NCI-H226 (cell line): ENCODE data around the gene RAP2C.
A peak's percentile ranks its signal among the peaks of the same experiment; 100 is the strongest.
"Not testable (repeated sequence)": the region's sequence is repeated elsewhere in the genome, so short reads cannot be mapped to it uniquely, and the experiment has no call there.

Experiments used
- DNase-seq: peaks from one replicate; pipeline ENCODE4 v3.0.0-alpha.2; 2015

The RAP2C gene

DNA sequence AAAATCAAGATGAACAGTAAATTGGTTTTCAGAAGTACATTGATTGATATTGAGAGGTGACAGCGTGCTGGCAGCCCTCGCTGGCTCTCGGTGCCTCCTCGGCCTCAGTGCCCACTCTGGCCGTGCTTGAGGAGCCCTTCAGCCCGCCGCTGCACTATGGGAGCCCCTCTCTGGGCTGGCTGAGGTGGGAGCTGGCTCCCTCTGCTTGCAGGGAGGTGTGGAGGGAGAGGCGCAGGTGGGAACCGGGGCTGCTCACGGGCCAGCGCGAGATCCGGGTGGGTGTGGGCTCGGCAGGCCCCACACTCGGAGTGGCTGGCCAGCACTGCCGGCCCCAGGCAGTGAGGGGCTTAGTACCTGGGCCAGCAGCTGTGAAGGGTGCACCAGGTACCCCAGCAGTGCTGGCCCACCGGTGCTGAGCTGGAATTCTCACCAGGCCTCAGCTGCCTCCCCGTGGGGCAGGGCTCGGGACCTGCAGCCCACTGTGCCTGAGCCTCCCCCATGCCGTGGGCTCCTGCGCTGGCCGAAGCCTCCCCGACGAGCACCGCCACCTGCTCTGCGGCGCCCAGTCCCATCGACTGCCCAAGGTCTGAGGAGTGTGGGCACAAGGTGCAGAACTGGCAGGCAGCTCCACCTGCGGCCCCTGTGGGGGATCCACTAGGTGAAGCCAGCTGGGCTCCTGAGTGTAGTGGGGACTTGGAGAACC, 25.2 kb downstream of the RAP2C start:
- no peak for DNase-seq

DNA sequence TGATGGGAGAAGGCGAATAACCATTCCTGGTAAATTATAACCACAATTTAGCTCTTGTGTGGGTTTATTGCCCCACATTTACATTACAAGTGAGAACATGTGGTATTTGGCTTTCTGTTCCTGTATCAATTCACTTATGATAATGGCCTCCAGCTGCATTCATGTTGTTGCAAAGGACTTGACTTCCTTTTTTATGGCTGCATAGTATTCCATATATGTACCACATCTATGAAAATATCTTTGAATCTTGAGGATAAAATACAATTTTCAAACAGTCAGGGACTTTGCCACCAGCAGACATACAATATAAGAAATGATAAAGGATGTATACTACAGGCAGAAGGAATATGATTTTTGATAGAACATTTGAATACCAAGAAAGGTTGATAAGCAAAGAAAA, 27.3 kb downstream of the RAP2C start:
- no peak for DNase-seq

DNA sequence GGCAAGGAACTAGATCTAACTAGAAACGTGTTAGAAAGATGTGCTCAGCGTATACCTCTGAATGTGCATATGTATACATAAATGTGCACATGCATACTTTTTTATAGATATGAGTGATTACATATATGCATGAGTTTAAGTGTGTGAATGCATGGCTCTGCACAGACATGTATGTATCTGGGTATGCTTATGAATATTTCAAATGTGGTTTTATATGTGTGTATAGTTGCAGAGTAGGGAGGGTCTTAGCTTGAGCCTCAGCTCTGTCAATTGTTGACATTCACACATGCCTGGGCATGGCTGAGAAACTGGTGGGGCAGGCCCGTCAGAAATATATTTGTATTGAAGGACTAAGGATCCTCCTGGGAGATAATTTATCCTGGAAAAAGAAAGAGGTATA, 31.1 kb downstream of the RAP2C start:
- DNase-seq, result no peak

DNA sequence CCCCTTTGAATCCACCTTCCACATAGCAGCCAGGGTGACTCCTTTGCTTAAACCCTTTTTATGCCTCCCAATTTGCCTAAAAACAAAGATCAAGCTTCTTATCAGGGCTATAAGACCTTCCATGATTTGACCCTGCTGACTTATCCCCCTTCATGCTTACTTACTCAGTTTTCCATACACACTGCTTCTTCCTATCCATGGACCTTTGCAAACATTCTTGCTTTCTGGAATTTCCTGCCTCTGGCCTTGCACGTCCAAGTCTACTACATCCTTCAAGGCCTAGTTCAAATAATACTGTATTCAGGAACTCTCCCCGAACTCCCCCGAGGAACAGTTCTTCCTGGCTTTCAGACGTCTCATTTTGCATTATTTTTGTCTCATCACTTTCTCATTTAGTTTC, 31.8 kb downstream of the RAP2C start:
- no peak for DNase-seq

- peak; percentile 4 for DNase-seq
Observed at GRCh38 chrX:132184871-132185270, 34.4 kb downstream of the RAP2C start.

- DNase-seq, result peak; percentile 24
Observed at GRCh38 chrX:132181364-132181763, 37.9 kb downstream of the RAP2C start.

DNA sequence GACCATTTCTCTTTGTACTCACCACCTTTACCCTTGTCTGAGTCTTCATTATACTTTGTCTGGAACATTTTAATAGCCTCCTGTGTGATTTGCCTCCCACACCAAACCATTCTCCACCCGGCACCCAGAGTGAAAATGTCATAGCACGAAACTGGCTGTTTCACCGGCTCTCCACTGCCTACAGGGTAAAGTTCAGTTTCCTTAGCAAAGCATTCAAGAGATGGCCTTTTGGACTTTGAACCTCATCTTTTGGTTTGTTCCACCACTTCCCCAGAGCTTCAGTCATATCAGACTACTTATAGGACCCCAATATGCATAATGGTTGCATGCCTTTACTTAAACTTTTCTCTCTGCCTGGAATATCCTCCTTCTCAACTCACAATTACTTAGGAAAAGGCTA, 38.3 kb downstream of the RAP2C start:
- DNase-seq, result no peak

- no peak for DNase-seq
Observed at GRCh38 chrX:132173647-132174046, 45.6 kb downstream of the RAP2C start.

DNA sequence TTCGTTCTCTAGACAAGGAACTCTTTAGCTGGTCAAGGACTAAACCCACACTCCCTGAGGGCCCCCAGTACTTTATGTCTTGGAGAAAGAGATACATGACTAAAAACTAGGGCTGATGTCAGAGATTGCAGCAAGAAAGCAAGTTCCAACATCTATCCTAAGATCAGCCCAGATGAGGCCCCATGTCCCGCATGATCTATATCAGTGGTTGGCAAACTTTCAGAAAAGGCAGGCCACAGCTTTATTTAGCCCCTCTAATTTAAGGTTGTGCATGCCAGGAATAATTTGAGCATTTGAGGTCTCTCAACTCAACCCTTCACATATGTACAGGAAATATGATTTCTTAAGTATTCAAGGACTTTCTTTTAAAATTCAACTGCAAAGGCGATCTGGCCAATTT, 47.4 kb downstream of the RAP2C start:
- DNase-seq, result no peak

DNA sequence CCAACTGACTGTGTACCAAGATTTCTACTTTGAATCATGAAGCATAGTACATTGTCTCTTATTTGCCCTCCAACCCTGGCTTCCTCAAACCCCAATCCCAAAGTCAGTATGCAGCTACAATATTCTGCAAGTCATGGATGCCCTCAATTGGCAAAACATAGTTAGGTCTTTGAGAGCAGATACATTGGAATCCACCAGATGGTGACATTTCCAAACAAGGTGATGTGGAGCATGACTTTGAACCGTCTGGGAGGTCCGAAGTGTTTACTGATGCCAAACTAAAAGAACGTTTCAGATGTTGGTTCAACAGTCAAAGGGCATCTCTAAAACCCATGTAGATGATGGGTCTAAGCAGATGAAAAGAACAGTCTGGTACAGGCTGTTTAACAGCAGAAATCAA, 47.8 kb downstream of the RAP2C start:
- DNase-seq, result no peak

DNA sequence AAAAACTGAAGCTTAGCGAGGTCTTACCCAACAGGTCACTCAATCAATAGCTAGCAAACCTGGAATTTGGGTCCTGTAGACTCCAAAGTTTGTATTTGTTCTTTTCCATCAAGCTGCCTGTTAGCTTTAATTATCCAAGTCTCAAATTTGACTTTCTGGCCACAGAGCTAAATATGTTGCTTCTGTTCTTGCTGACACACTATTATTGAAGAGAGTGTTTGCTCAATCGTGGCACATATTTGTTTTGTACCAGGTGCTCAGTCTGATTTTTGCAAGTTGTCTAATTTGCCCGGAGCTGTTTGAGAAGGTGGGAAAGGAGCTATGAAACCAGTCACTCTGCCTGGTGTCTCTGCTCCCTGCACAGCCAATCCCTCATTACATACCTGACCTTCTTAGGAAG, 49.7 kb downstream of the RAP2C start:
- DNase-seq, result no peak

GRCh38 chrX:132165651-132166050, 53.6 kb downstream of the RAP2C start:
- peak; percentile 33 for DNase-seq

DNA sequence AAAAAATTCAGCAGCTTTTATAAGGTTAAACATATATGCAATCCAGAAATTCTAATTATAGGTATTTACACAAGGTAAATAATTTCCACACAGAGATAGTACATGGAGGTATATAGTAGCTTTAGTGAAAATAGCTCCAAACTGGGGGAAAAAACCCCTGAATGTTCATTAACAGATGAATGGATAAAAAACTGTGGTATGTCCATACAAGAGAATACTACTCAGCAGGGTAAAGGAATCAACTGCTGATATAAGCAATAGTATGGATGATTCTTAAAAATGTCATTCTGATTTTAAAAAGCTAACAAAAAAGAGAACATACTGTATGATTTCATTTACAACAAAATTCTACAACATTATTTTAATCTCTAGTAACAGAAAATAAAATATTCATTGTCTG, 54.2 kb downstream of the RAP2C start:
- no peak for DNase-seq

DNA sequence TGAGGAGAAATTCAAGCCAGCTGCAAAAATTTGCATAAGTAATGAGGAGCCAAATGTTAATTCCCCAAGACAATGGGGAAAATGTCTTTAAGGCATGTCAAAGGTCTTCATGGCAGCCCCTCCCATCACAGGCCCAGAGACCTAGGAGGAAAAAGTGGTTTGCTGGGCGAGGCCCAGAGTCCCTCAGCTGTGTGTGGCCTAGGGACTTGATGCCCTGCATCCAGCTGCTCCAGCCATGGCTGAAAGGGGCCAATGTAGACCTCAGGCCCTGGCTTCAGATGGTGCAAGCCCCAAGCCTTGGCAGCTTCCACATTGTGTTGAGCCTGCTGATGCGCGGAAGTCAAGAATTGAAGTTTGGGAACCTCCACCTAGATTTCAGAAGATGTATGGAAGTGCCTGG, 56.2 kb downstream of the RAP2C start:
- not testable (repeated sequence) for DNase-seq

GRCh38 chrX:132153166-132153565, 66.1 kb downstream of the RAP2C start:
- no peak for DNase-seq
